GM18951 (cell line): ENCODE data around the gene KANSL1.

ENCODE experiments used
- POLR2A ChIP-seq: IDR thresholded peaks from 4 replicates; pipeline ENCODE4 v1.6.1; 2011; ENCODE audit warnings: mild to moderate bottlenecking; ENCODE audit not compliant: insufficient read length, insufficient read depth; ENCODE audit errors: extremely low read depth
- in situ Hi-C: fragments of 300-500 bp; cut with MboI; formaldehyde crosslinking; loops from one replicate; pipeline ENCODE4 v1.12.0; 2022; ENCODE audit warnings: low sequenced_read_pairs, mixed read lengths, inconsistent platforms; ENCODE audit not compliant: unreplicated experiment

Gene KANSL1

DNA sequence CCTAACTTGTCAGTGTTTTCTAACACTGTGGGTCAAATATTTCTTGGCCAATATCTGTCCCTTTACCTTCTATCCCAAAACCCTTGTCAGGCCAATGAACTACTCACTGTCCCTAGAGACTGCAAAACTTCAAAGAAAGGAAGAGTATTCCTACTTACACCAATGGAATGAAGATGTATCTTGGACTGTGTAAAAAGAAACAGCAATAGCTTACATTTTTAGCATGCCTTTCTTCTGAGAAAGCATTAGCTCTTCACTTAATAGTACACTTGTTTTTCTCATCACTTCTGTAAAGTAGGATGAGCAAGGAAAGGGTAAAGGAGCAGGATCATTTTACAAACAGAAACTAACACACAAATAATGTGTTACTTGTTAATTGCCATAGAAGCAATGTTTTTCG, 120.2 kb downstream of the KANSL1 start:
- TF ChIP-seq POLR2A: no peak
- in situ Hi-C loops: no loop called here

- in situ Hi-C loops: no loop called here
- no peak for TF ChIP-seq POLR2A
Observed at GRCh38 chr17:46071796-46072195, 121.4 kb downstream of the KANSL1 start.

DNA sequence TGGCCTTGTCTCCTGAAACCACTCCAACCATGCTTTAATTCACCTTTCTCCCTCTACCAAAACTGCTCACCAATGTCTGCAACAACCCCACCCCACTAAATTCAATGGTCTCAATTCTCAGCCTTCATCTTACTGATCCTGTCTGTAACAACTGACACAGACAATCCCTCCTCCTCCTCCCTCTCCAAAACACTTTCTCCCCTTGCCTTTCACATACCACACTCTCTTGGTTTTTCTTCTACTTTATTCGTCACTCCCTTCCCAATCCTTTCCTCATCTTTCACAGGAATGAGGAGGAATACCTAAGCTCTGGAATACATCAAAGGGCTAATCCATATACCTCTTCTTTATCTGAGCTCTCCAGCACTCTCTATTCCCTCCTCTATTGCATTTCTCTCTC, 128.8 kb downstream of the KANSL1 start:
- no peak for TF ChIP-seq POLR2A
- in situ Hi-C loops: no loop called here

DNA sequence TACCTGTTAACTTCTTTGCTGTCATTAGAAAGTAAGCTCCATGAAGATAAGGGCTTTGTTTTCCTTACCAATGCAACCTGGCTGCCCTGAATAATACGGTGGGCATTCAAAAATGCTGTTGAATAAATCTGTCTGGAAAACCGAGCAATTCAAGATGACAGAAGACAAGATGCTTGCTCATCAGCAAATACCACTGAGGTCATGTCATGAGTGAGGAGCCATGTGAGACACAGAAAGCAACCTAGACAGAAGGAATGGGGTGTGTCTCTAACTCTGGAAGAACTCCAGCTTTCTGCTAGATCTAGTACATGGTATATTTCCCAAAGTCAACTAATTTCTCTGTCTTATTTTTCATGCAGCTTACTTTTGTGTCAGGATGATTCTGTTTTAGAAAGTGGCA, 130.0 kb downstream of the KANSL1 start:
- in situ Hi-C loops: no loop called here
- no peak for TF ChIP-seq POLR2A

GRCh38 chr17:46061435-46061834, 131.8 kb downstream of the KANSL1 start:
- in situ Hi-C loops: no loop called here
- TF ChIP-seq POLR2A: no peak

DNA sequence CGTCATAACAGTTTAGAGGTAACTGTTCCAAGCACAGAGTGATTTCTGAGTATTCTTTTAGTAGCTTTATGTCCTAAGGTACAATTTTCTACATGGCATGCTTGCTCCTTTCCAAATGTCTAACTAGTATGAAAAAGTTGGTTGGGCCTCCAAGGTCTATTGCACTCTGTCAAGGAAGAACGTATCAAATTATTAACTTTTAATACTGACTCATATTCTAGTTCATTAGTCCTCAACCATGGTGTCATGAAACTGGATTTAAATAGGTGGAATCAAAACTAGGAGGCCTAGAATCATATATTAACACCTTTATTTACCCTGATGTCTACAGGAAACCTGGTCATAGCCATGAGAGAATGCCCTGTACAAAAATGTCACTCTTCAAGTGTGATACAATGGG, 132.8 kb downstream of the KANSL1 start:
- in situ Hi-C loops: no loop called here
- no peak for TF ChIP-seq POLR2A

DNA sequence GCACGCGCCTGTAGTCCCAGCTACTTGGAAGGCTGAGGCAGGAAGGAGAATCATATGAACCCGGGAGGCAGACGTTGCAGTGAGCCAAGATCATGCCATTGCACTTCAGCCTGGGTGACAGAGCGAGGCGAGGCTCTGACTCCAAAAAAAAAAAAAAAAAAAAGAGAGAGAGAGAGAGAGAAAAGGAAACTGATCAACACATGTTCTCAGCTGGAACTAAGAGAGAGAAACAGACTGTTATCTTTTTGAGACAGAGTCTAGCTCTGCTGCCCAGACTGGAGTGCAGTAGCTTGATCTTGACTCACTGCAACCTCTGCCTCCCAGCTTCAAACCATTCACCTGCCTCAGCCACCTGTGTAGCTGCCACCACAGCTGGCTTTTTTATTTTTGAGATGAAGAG, 133.7 kb downstream of the KANSL1 start:
- in situ Hi-C loops: no loop called here

DNA sequence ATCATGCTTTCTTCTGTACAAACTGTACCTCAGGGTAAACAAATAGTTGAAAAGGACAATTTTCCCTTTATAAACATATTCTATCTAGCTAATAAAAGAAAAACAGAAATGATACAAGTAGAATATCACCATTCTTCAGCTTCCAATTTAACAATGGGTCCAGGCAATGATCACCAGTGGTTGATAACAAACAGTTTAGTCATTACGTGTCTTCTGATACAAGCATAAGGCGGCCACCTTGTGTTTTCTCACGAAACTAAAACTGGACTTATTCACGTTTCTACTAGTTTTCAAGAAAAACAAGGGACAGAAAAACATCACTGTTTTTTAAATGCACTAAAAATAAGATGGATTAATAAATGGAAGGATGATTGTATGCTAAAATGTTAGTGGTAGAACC, 135.9 kb downstream of the KANSL1 start:
- in situ Hi-C loops: no loop called here
- no peak for TF ChIP-seq POLR2A

More for the DNA sequence above, 133.7 kb downstream of the KANSL1 start:
- no peak for TF ChIP-seq POLR2A

DNA sequence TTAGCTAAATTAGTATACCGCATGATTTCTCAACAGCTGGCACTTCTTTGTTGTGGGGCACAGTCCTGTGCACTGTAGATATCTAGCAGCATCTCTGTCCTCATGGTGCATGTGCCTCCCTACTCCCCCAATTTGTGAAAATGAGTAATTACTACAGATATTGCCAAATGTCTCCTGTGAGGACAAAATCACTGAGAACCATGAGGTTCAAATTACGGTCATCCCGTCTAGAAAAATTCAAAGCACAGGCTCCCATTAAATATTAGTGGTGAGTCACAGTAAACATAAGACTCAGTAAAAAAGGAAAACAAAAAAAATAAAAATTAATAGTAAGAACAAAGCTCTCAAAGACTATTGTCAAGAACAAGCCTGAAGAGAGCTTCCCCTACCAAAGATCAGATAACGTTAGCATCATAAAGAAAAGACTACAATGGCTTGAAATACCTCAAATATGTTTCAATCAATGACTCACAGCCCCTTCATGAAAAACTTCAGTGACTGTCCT, 136.4 kb downstream of the KANSL1 start:
- in situ Hi-C loops: no loop called here
- TF ChIP-seq POLR2A: no peak

- no peak for TF ChIP-seq POLR2A
- in situ Hi-C loops: no loop called here
Observed at GRCh38 chr17:46053911-46054534, 139.2 kb downstream of the KANSL1 start.

GRCh38 chr17:46049656-46050055, 143.6 kb downstream of the KANSL1 start:
- no peak for TF ChIP-seq POLR2A
- in situ Hi-C loops: no loop called here

DNA sequence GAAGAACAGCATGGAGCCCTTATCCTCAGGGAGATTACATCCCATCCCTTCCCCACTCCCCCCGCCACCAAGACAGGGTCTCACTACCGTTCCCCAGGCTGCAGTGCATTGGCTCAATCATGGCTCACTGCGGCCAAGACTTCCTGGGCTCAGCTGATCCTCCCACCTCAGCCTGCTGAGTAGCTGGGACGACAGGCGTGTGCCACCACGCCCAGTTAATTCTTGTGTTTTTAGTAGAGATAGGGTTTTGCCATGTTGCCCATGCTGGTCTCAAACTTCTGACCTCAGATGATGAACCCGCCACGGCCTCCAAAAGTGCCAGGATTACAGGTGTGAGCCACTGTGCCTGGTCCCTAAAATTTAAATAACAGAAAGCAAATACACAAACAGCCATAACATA, 145.4 kb downstream of the KANSL1 start:
- in situ Hi-C loops: no loop called here

DNA sequence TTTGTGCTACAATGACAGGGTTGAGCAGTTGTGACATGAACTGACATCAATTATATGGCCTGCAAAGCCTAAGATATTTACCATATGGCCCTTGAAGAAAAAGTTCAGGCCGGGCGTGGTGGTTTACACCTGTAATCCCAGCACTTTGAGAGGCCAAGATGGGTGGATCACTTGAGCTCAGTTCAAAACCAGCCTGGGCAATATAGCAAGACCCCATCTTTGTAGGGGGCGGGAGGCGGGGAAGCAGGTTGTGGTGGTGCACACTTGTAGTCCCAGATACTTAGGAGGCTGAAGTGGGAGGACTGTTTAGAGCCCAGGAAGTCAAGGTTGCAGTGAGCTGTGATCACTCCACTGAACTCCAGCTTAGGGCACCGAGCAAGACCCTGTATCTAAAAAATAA, 145.8 kb downstream of the KANSL1 start:
- TF ChIP-seq POLR2A: no peak
- in situ Hi-C loops: no loop called here

More for the DNA sequence above, 145.4 kb downstream of the KANSL1 start:
- TF ChIP-seq POLR2A: no peak

DNA sequence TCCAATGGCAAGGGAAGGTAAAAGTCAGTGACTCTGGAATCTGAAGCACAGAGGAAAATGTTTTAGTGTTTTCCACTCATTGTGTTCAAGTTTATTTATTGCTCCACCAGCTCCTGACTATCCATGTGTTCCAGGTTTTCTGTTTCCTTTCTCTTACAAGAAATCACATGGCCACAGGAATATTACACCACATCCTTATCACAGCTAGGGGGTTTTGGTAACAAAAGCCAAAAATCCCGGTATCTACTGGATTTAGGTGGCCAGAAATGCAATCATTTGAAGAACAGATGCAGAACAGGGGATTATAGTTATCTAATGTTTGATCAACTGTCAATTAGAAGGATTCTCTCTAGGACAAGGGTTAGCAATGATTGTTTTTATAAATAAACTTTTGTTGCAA, 146.3 kb downstream of the KANSL1 start:
- no peak for TF ChIP-seq POLR2A
- in situ Hi-C loops: no loop called here

- in situ Hi-C loops: no loop called here
- no peak for TF ChIP-seq POLR2A
Observed at GRCh38 chr17:46045639-46046038, 147.6 kb downstream of the KANSL1 start.
